Fibroblast of lung (primary cell): ENCODE data around the gene BRD3. TPM values are rescaled to one million over a fixed set of nuclear protein-coding genes. Genes with fewer than 3 reads are reported as not detected.

Experiments
- DNase-seq, 2 donors: peaks; one replicate each; pipeline versions ENCODE4 v3.0.0 to v3.0.0-alpha.2; 2010; ENCODE audit warnings: low read depth in 2 of 2
- H2AFZ ChIP-seq: 2 replicates; pipeline ENCODE4 v1.5.1; 2012; ENCODE audit warnings: low read length, control low read depth, inconsistent platforms
- H3K27ac ChIP-seq: 2 replicates; pipeline ENCODE4 v1.5.1; 2011; ENCODE audit warnings: low read length, control low read depth; ENCODE audit not compliant: insufficient read depth
- H3K27me3 ChIP-seq: 2 replicates; pipeline ENCODE4 v1.5.1; 2011; ENCODE audit warnings: mild to moderate bottlenecking, low read length; ENCODE audit not compliant: control insufficient read depth, insufficient read depth
- H3K36me3 ChIP-seq: 2 replicates; pipeline ENCODE4 v1.5.1; 2011; ENCODE audit warnings: low read length; ENCODE audit not compliant: control insufficient read depth, insufficient read depth
- H3K4me1 ChIP-seq: 2 replicates; pipeline ENCODE4 v1.5.1; 2011; ENCODE audit warnings: low read length; ENCODE audit not compliant: control insufficient read depth, insufficient read depth; ENCODE audit errors: extremely low read depth
- H3K4me2 ChIP-seq: 2 replicates; pipeline ENCODE4 v1.5.1; 2011; ENCODE audit warnings: low read length, control low read depth; ENCODE audit not compliant: insufficient read depth; ENCODE audit errors: extremely low read depth
- H3K4me3 ChIP-seq, 4 experiments: fragments of 200-600 bp in 1 of 4; sonication (generic) in 1 of 4; replicated peaks in 1 of 4; 2 replicates each; pipeline ENCODE4 v1.5.1; 2011 to 2016; ENCODE audit warnings: low read length in 4 of 4, low read depth in 3 of 4, mild to moderate bottlenecking in 3 of 4, control low read depth in 2 of 4, inconsistent platforms in 1 of 4, mixed read lengths in 1 of 4; ENCODE audit not compliant: insufficient read depth in 1 of 4; ENCODE audit errors: control extremely low read depth in 1 of 4
- H3K79me2 ChIP-seq: 2 replicates; pipeline ENCODE4 v1.5.1; 2012; ENCODE audit warnings: mild to moderate bottlenecking, low read length, inconsistent platforms; ENCODE audit not compliant: control insufficient read depth, insufficient read depth
- H3K9ac ChIP-seq: 2 replicates; pipeline ENCODE4 v1.5.1; 2011; ENCODE audit warnings: mild to moderate bottlenecking, low read length, control low read depth; ENCODE audit not compliant: insufficient read depth
- H3K9me3 ChIP-seq: 2 replicates; pipeline ENCODE4 v1.5.1; 2012; ENCODE audit warnings: low read depth, low read length; ENCODE audit not compliant: control insufficient read depth, insufficient read depth
- H4K20me1 ChIP-seq: 2 replicates; pipeline ENCODE4 v1.5.1; 2011; ENCODE audit warnings: low read length; ENCODE audit not compliant: control insufficient read depth, insufficient read depth; ENCODE audit errors: extremely low read depth
- CTCF ChIP-seq, 2 donors: IDR thresholded peaks in 1 of 2; conservative IDR thresholded peaks in 1 of 2; 1 replicate in 1 of 2; 2 replicates in 1 of 2; pipeline ENCODE4 v1.5.1; 2011 to 2012; ENCODE audit warnings: low read length in 2 of 2, control low read depth in 1 of 2, inconsistent platforms in 1 of 2, low read depth in 1 of 2, mild to moderate bottlenecking in 1 of 2
- EZH2 ChIP-seq: IDR thresholded peaks from 2 replicates; pipeline ENCODE4 v1.5.1; 2012; ENCODE audit warnings: low read length, control low read depth, mild to moderate bottlenecking; ENCODE audit errors: missing control alignments
- polyA plus RNA-seq, 2 donors: library from polyadenylated mRNA; depleted of rRNA in 1 of 2; stranded (reverse) in 1 of 2; unstranded in 1 of 2; fragments of >200 nt; gene quantifications; 2 replicates each; pipeline ENCODE4 v1.2.1, GENCODE V29; 2011 to 2012; ENCODE audit warnings: missing spikeins in 1 of 2
- total RNA-seq: library from RNA; depleted of rRNA; stranded (reverse); fragments of >200 nt; gene quantifications from 2 replicates; pipeline ENCODE4 v1.2.1, GENCODE V29; 2014

BRD3 gene
- total and polyA plus RNA-seq, 2 donors (not counting 1 experiment from before 2014, with no cell fraction given): 7.6 to 10.4 TPM

DNA sequence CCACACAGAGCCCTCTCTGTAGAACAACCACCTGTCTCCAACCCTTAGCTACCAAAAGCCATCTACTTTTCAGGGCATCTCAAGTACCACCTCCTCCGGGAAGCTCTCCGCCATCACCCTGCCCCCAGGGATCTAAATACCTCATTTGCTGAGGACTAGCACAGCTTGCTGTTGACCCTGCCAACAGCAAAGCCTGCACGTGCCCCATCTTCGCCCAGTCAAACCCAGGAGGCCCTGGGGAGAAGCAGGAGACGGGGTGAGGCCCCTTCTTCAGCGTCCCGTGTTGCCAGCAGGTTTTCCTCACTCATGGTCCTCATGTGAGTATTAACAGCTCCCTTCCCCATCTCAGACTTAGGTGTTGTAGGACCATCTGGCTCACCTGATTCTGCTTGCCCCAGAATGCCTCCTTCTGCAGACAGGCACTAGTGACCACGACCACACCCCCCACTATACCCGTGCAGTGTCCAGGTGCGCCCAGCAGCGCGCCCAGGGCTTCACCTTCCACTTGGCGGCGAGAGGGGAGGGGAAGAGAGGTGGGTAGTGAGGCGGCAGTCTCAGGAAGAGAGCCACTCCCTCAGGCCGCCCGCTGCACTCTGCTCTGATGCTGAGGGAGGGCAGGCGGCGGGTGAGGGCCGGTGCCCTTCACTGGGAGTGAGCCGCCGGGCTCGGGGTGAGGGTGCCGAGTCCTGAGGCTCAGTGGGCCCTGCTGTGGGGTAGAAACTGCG, 86.8 kb downstream of the BRD3 start:
- Histone ChIP-seq H4K20me1 (no peaks in the 10 kb centered on the region), H3K27ac (no peak overlapping the region)

More for the DNA sequence above, 86.8 kb downstream of the BRD3 start:
- TF ChIP-seq CTCF (conservative IDR thresholded peaks at IDR 0.05 in 1 of 2, IDR thresholded peaks at IDR 0.05 in 1 of 2; ENCODE audit: low read depth in 1 of 2, low read length in 2 of 2) (no peak), EZH2 (no peak)
- H3K9me3 ChIP-seq: no peaks in the 10 kb centered on the region
- H2AFZ ChIP-seq: no peak overlapping the region
- H3K27me3 ChIP-seq: no peaks in the 10 kb centered on the region
- no peak for DNase-seq
- H3K36me3 ChIP-seq: peaks cover 5% of the 10 kb centered on the region
- no peak overlapping the region for H3K4me3 ChIP-seq
- H3K4me1 ChIP-seq: peaks cover 7% of the 10 kb centered on the region
- no peak overlapping the region for H3K9ac ChIP-seq
- no peak overlapping the region for H3K4me2 ChIP-seq
- H3K79me2 ChIP-seq: peaks cover 82% of the 10 kb centered on the region

Other genes starting within 250 kb of the BRD3 start
- 15.2 and 17.7 TPM in 2 replicates for gene VAV2, start 75.7 kb downstream of the BRD3 start, total RNA-seq
- 13.7 and 14.9 TPM in 2 replicates for gene VAV2, start 75.7 kb downstream of the BRD3 start, polyA plus RNA-seq
- 10.0 and 12.4 TPM in 2 replicates for gene BRD3OS, start 42.5 kb downstream of the BRD3 start, total RNA-seq
- 19.4 and 29.5 TPM in 2 replicates for gene BRD3OS, start 42.5 kb downstream of the BRD3 start, polyA plus RNA-seq
- gene WDR5, start 68.1 kb upstream of the BRD3 start, total RNA-seq: 15.4 and 15.5 TPM in 2 replicates
- 26.0 and 28.0 TPM in 2 replicates for gene WDR5, start 68.1 kb upstream of the BRD3 start, polyA plus RNA-seq
- gene RNU6ATAC, start 96.5 kb upstream of the BRD3 start, total RNA-seq: not detected in 2 replicates
- not detected in 2 replicates for gene RNU6ATAC, start 96.5 kb upstream of the BRD3 start, polyA plus RNA-seq